ENCODE results near the gene NKTR. TPM values are rescaled to one million over a fixed set of nuclear protein-coding genes. Genes with fewer than 3 reads are reported as not detected.

NKTR gene
- total RNA-seq, 1 donor from 2014 or later, result 92.1 TPM

DNA sequence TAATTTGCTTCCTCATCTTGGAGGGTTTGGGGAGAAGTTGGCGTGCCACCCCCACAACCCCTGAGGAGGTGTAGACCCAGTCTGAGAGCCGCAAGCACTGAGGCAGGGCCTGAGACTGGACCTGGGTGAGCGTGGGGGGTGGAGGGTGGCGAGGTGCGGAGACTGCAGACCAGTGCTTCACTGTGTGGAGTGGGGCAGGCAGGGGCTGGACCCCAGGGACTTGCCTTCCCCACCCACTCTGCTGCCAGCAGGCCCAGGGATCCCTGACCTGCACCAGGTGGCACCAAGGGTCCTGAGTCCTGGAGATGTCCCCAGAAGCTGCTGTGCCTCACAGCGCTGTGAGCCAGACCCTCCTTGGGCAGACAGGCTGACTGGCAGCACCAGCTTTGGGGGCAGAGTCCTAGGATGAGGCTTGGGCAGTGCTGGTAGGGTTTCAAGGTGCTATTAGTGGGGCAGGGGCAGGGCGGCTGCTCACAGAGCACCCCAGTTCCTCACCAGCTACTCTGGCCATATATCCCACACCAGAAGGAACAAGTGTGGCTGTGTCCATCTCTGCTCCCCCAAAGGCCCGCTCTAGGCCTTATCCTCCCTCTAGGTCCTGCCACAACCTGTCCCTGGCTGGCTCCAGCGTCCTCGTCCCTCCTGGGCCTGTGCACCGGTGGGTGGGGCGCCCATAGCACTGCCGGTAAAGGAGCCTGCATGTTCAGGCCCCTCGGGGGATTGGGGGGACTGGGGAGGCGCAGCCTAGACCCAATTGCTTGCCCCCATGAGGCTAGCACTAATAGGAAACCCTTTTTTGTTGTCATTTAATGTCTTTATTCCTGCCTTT is 64.8 kb downstream of the NKTR start:
- no peak for TF ChIP-seq CTCF (IDR thresholded peaks at IDR 0.05)
- intact Hi-C loops (cut with DNase I), result no loop called here
- Histone ChIP-seq H3K4me1 (peaks cover 8% of the 10 kb centered on the region), H3K27me3 (no peaks in the 10 kb centered on the region), H3K4me3 (no peak overlapping the region), H3K27ac (no peak overlapping the region), H3K36me3 (no peaks in the 10 kb centered on the region), H3K9me3 (no peaks in the 10 kb centered on the region)
- ATAC-seq (no peak), DNase-seq (no peak)

DNA sequence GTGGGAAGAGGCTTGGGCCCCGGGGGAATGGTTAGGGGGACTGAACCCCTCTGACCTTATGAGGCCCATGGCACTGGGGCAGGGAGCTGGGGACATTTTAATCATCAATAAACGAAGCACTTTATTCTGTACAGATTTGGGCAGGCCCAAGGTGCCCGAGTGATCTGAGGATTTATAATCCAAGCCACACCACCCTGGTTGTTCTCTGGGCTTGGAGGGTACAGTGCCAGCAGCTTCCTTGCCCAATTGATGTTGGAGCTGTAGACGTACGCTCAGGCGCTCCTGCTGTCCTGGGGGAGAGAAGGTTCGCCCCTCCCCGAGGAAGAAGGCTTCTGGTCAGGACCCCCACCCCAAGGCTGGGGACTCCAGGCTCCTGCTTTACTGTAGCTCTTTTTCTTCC is 65.5 kb downstream of the NKTR start:
- Histone ChIP-seq H3K27ac (no peak overlapping the region), H3K27me3 (no peaks in the 10 kb centered on the region), H3K4me1 (peaks cover 8% of the 10 kb centered on the region), H3K9me3 (no peaks in the 10 kb centered on the region), H3K36me3 (no peaks in the 10 kb centered on the region), H3K4me3 (no peak overlapping the region)
- intact Hi-C loops (cut with DNase I), result no loop called here
- no peak for DNase-seq
- ATAC-seq, result no peak
- no peak for TF ChIP-seq CTCF (IDR thresholded peaks at IDR 0.05)

DNA sequence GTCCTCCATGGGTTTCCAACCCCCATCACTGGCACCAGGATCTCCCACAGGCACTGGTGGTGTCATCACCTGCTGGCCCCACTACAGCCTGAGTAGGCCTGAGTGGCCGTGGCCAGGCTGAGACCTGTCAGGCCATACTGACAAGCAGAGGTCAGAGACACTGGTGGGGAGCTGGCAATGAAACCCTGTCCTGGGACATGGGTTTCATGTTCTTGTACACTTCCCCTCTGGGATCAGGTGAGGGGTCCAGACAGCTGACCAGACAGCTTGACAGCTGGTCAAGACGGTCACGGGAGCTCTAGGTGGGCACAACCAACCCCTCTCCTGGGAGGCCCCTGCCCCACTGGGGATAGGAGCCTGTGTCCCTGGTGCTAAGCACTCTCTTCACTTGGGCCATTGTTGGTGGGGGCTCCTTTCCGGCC is 66.1 kb downstream of the NKTR start:
- Histone ChIP-seq H3K27ac (no peak overlapping the region), H3K36me3 (no peaks in the 10 kb centered on the region), H3K4me1 (peaks cover 8% of the 10 kb centered on the region), H3K27me3 (no peaks in the 10 kb centered on the region), H3K9me3 (no peaks in the 10 kb centered on the region), H3K4me3 (no peak overlapping the region)
- DNase-seq (no peak), ATAC-seq (no peak)
- intact Hi-C loops (cut with DNase I), result no loop called here
- no peak for TF ChIP-seq CTCF (IDR thresholded peaks at IDR 0.05)

DNA sequence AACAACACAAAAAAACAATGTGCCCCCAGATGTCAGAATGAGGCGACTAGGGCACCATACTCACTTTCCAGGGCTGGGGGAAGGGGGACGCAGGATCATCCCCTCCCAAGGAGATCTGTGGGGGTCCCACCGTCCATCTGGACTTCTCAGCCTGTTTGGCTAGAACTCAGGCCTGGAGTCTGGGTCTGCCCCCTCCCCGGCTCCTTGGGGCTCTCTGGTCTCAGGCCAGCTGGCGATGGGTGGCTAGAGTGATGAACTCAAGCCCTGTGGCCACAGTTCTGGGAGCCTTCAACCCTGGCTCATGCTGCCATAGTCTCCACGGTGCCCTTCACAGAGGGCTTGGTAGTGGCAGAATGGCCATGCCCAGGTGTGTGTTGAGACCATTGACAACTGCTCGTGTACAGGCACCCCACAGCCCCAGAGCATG is 66.6 kb downstream of the NKTR start:
- no peaks in the 10 kb centered on the region for H3K9me3 ChIP-seq
- no peak for DNase-seq
- intact Hi-C loops (cut with DNase I), result no loop called here
- H3K4me3 ChIP-seq, result no peak overlapping the region
- no peaks in the 10 kb centered on the region for H3K27me3 ChIP-seq
- no peaks in the 10 kb centered on the region for H3K36me3 ChIP-seq
- no peak overlapping the region for H3K27ac ChIP-seq
- no peak for ATAC-seq
- no peak for TF ChIP-seq CTCF (IDR thresholded peaks at IDR 0.05)
- H3K4me1 ChIP-seq, result peaks cover 8% of the 10 kb centered on the region

GRCh38 chr3:42667523-42668412 is 67.3 kb downstream of the NKTR start:
- DNase-seq (no peak), ATAC-seq (no peak)
- Histone ChIP-seq H3K9me3 (no peaks in the 10 kb centered on the region), H3K4me1 (peaks cover 8% of the 10 kb centered on the region), H3K4me3 (no peak overlapping the region), H3K36me3 (no peaks in the 10 kb centered on the region), H3K27ac (no peak overlapping the region), H3K27me3 (no peaks in the 10 kb centered on the region)
- intact Hi-C loops (cut with DNase I), result no loop called here
- TF ChIP-seq CTCF (IDR thresholded peaks at IDR 0.05), result no peak
